ENCODE results near the gene OSBPL8. TPM values are rescaled to one million over a fixed set of nuclear protein-coding genes. Genes with fewer than 3 reads are reported as not detected.

The OSBPL8 gene
- total and polyA plus RNA-seq, 9 of the 15 experiments (the other 6 are each of a cell fraction or from before 2014, with no cell fraction given) = 17.4 to 82.7 (median 42.8) TPM

DNA sequence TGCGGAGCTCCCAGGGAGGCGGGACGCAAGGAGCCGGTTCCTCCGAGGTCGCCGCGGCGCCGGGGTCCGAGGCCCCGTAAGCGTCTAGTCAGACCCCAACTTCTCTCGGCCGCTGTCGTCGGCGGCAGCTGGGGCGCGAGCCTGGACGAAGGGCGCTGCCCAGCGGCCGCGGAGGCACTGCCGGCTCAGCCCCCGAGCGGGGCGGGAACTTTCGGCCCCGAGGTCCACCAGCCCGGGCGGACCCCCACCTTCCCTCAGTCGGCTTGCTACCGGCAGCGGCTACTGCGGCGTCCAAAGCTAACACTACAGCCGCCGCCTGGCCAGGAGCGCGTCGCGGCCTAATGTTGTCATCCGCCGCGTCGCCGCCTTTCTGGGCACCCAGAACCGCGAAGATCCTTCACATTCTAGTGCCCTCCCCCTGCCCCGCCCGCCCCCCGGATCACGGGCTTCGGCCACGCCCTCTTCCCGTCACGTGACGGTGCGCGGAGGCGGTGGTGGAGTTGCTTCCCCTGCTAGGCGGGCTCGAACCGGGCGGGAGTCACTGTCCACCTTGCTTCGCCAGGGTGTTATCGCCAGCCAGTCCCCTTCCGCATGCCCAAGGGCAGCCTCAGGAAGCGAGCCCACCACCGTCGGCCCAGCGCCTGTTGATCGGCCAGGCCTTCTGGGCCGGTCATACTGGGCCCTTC is at the start of gene OSBPL8 (continued):
- TF ChIP-seq, protein P1, sequence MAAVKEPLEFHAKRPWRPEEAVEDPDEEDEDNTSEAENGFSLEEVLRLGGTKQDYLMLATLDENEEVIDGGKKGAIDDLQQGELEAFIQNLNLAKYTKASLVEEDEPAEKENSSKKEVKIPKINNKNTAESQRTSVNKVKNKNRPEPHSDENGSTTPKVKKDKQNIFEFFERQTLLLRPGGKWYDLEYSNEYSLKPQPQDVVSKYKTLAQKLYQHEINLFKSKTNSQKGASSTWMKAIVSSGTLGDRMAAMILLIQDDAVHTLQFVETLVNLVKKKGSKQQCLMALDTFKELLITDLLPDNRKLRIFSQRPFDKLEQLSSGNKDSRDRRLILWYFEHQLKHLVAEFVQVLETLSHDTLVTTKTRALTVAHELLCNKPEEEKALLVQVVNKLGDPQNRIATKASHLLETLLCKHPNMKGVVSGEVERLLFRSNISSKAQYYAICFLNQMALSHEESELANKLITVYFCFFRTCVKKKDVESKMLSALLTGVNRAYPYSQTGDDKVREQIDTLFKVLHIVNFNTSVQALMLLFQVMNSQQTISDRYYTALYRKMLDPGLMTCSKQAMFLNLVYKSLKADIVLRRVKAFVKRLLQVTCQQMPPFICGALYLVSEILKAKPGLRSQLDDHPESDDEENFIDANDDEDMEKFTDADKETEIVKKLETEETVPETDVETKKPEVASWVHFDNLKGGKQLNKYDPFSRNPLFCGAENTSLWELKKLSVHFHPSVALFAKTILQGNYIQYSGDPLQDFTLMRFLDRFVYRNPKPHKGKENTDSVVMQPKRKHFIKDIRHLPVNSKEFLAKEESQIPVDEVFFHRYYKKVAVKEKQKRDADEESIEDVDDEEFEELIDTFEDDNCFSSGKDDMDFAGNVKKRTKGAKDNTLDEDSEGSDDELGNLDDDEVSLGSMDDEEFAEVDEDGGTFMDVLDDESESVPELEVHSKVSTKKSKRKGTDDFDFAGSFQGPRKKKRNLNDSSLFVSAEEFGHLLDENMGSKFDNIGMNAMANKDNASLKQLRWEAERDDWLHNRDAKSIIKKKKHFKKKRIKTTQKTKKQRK (IDR thresholded peaks at IDR 0.05; ENCODE audit: borderline replicate concordance, low read depth, low read length) = no peak
- TF ChIP-seq, protein P2, sequence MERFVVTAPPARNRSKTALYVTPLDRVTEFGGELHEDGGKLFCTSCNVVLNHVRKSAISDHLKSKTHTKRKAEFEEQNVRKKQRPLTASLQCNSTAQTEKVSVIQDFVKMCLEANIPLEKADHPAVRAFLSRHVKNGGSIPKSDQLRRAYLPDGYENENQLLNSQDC (CRISPR knock-in tag; IDR thresholded peaks at IDR 0.05) = no peak
- TF ChIP-seq PML (IDR thresholded peaks at IDR 0.05; ENCODE audit: low read length) (peak; percentile 80), ZNF561 (CRISPR knock-in tag; conservative IDR thresholded peaks at IDR 0.05) (no peak), TAF9B (IDR thresholded peaks at IDR 0.05; ENCODE audit: partially characterized antibody) (peak; percentile 83), XRCC5 (IDR thresholded peaks at IDR 0.05; ENCODE audit: low read depth, low read length) (0 out of 2 replicates have a peak, but pooled peaks have one; percentile 26), RHOXF2B (CRISPR knock-in tag; conservative IDR thresholded peaks at IDR 0.05) (no peak), POLR2G (IDR thresholded peaks at IDR 0.05; ENCODE audit: low read depth, low read length) (peak; percentile 96), CCAR2 (IDR thresholded peaks at IDR 0.05; ENCODE audit: low read depth, low read length) (no peak), ZNF174 (CRISPR knock-in tag; IDR thresholded peaks at IDR 0.05) (no peak), EGR1 (conservative IDR thresholded peaks at IDR 0.05) (peak; percentile 94), FOXK2 (conservative IDR thresholded peaks at IDR 0.05 in 1 of 2, IDR thresholded peaks at IDR 0.05 in 1 of 2; ENCODE audit: low read depth in 2 of 2) (no peak; a peak in 3 of 4 replicates), ZNF76 (CRISPR knock-in tag; IDR thresholded peaks at IDR 0.05; ENCODE audit: borderline replicate concordance) (no peak), SRSF9 (IDR thresholded peaks at IDR 0.05; ENCODE audit: borderline replicate concordance, low read depth, low read length) (no peak), L3MBTL2 (IDR thresholded peaks at IDR 0.05) (peak; percentile 82), NR2F6 (CRISPR knock-in tag; IDR thresholded peaks at IDR 0.05) (no peak), ZNF143 (CRISPR knock-in tag; IDR thresholded peaks at IDR 0.05) (peak; percentile 47; the same call in 1 of the 2 replicates), NFXL1 (CRISPR knock-in tag; IDR thresholded peaks at IDR 0.05) (no peak), KDM1A (IDR thresholded peaks at IDR 0.05) (no peak), ZSCAN29 (IDR thresholded peaks at IDR 0.05) (no peak), ARHGAP35 (IDR thresholded peaks at IDR 0.05; ENCODE audit: partially characterized antibody) (no peak)
- TF ChIP-seq, protein P3, sequence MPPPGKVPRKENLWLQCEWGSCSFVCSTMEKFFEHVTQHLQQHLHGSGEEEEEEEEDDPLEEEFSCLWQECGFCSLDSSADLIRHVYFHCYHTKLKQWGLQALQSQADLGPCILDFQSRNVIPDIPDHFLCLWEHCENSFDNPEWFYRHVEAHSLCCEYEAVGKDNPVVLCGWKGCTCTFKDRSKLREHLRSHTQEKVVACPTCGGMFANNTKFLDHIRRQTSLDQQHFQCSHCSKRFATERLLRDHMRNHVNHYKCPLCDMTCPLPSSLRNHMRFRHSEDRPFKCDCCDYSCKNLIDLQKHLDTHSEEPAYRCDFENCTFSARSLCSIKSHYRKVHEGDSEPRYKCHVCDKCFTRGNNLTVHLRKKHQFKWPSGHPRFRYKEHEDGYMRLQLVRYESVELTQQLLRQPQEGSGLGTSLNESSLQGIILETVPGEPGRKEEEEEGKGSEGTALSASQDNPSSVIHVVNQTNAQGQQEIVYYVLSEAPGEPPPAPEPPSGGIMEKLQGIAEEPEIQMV (tag; conservative IDR thresholded peaks at IDR 0.05; ENCODE audit: low read depth) = no peak
- TF ChIP-seq, protein P4, sequence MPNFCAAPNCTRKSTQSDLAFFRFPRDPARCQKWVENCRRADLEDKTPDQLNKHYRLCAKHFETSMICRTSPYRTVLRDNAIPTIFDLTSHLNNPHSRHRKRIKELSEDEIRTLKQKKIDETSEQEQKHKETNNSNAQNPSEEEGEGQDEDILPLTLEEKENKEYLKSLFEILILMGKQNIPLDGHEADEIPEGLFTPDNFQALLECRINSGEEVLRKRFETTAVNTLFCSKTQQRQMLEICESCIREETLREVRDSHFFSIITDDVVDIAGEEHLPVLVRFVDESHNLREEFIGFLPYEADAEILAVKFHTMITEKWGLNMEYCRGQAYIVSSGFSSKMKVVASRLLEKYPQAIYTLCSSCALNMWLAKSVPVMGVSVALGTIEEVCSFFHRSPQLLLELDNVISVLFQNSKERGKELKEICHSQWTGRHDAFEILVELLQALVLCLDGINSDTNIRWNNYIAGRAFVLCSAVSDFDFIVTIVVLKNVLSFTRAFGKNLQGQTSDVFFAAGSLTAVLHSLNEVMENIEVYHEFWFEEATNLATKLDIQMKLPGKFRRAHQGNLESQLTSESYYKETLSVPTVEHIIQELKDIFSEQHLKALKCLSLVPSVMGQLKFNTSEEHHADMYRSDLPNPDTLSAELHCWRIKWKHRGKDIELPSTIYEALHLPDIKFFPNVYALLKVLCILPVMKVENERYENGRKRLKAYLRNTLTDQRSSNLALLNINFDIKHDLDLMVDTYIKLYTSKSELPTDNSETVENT (CRISPR knock-in tag; IDR thresholded peaks at IDR 0.05) = peak; percentile 13; the same call in 1 of the 2 replicates
